GM19193 (cell line): ENCODE measurements around the gene PLCL1.

Experiments used
- POLR2A ChIP-seq: IDR thresholded peaks from 4 replicates; pipeline ENCODE4 v1.6.1; 2011; ENCODE audit not compliant: insufficient read depth, insufficient read length; ENCODE audit errors: extremely low read depth

The PLCL1 gene

DNA sequence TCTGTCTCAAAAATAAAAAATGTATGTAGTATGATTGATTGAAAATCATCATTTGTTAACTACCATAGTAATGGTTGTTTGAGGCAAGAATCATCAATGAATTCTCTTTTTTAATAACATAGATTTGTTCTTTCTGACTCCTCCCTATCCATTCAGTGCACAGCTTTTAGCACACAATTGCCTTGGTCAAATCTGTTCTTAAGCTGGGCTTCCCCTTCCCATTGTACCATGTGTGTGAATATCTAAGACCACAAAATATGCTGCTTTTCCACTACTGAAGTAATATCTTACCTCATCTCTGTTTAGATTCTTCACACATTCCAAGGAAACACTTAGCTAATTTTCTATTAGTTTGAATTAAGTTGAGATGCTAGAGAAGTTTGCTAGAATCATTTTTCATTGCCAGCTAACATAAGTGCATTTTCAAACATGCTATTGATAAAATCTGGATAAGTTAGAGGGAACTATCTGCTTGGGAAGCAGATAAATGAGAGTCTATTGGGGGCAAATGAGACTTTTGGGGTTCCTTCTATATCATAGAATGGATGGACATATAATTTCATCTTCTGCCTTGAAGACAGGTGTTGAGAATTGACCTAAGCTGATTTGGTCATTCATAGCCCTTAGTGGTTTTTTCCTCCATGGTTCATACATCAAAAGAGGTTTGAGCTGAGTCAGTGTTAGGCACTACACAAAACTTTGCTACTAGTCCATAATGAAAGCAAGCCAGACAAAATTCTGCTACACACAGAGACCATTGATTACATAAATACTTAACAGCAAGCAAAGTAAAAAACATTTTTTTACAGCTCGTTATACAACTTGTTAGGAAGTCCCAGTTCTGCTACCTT is 231.9 kb downstream of the PLCL1 start:
- no peak for TF ChIP-seq POLR2A

- TF ChIP-seq POLR2A: no peak
These were observed 236.4 kb downstream of the PLCL1 start for GRCh38 chr2:198040835-198041234.

DNA sequence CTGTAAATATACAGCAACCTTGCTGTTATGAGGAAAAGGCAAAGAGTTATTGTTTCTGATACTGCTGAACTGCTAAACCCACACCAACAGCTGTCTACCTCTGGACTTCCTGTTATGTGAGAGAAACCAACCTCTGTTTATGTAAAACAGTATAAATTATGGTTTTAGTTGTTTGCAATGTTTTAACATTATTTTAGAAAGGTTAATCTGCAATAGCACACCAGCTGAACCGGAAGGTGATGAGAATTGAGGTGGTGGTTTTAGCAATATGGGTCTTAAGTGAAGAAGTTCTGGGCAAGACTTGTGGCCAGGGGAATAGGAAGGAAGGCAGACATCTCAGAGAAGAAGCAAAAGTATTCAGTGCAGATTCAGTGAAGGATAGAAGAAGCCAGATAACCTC is 237.8 kb downstream of the PLCL1 start:
- no peak for TF ChIP-seq POLR2A

- no peak for TF ChIP-seq POLR2A
These were observed 240.4 kb downstream of the PLCL1 start for GRCh38 chr2:198044777-198045176.

- no peak for TF ChIP-seq POLR2A
These were observed 240.8 kb downstream of the PLCL1 start for GRCh38 chr2:198045227-198045626.

DNA sequence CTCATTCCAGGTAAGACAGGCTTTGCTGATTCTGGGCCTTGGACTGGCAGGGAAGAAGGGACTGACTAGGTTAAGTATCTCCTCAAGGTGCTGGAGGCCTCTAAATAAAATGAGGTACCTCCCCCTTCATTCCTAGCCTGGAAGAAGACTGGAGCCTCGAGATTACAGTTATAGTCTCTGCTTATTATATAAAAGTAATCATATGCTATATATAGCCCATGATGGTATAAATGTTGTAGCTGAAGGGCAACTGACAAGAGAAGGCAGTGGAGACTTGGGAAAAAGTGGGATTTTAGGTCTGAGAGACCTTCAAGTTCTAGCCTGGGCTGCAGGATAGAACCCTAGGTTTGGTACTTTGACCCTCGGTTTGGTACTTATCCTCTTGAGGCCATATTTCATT is 248.3 kb downstream of the PLCL1 start:
- no peak for TF ChIP-seq POLR2A

DNA sequence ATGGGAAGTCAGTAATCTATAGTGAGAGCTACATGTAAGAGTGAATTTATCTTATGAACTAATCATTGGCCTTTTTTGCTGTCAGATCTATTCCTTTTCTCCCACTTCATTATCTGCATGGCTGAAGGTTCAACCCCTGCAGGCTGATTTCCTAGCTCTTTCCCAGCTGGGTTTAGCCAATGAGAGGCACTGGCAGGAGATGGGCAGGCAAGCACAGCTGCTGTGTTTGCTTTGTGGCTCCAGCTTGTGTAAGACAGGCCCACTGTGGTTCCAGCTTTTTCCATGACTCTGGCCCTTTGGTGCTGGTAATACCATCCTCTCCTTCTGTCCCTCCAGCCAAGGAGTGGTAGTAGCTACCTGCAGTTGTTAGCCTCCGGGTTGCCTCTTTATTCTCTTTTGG is 248.8 kb downstream of the PLCL1 start:
- no peak for TF ChIP-seq POLR2A

GRCh38 chr2:198053776-198054175 is 249.4 kb downstream of the PLCL1 start:
- no peak for TF ChIP-seq POLR2A

- TF ChIP-seq POLR2A: no peak
These were observed 249.9 kb downstream of the PLCL1 start for GRCh38 chr2:198054299-198054698.

DNA sequence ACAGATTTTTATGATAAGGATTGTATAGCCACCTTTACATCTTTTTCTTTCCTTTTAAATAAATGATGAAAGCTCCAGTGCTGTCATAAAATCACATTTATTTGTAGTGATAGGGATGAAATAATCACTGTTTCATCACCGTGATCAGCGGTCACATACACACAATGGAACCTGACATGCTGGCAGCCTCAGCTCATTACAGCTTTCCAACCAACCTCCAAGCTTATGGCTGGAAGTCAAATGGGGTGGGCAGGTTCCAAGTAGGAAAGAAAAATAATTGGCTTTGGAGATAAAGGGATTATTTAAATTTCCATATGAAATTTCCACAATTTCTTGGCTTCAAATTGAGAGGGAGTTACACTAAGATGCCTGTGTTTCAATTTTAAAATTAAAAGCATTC is 251.3 kb downstream of the PLCL1 start:
- no peak for TF ChIP-seq POLR2A

- no peak for TF ChIP-seq POLR2A
These were observed 252.4 kb downstream of the PLCL1 start for GRCh38 chr2:198056836-198057235.

DNA sequence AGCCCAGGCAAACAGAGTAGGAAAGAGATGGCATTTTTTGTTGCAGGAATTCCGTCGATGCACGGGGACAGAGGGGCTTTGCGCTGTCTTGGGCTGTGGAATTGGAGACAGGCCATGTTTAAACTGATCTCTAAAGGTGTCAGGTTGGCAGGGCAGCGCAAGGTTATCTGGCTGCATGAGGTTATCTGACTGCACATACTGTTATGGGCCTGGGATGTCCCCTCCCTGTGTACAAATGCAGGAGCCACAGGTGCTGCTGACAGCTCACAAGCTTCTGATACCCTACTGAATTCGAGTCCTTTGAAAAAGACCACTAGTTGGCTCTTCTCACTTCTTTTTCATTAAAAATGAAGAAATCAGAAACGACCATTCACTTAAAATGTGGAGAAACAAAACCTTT is 255.4 kb downstream of the PLCL1 start:
- TF ChIP-seq POLR2A: no peak

- TF ChIP-seq POLR2A: no peak
These were observed 255.9 kb downstream of the PLCL1 start for GRCh38 chr2:198060277-198060676.

DNA sequence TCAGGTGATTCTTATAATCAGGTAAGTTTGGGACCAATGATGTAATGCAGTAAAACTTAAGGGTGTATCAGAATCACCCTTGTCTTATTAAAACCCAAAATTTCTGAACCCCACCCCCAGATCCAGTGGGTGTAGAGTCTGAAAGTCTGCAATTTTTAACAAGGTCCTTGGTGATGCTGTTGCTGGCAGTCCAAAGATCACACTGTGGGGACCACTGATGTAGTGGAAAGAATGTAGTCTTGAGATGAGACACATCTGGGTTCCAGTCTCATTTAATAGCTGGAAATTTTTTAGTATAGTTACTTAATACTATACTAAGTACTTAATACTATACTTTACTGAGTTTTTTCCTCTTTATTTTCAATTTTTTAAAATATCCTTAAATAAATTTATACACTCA is 258.4 kb downstream of the PLCL1 start:
- no peak for TF ChIP-seq POLR2A

GRCh38 chr2:198063242-198063641 is 258.8 kb downstream of the PLCL1 start:
- no peak for TF ChIP-seq POLR2A

DNA sequence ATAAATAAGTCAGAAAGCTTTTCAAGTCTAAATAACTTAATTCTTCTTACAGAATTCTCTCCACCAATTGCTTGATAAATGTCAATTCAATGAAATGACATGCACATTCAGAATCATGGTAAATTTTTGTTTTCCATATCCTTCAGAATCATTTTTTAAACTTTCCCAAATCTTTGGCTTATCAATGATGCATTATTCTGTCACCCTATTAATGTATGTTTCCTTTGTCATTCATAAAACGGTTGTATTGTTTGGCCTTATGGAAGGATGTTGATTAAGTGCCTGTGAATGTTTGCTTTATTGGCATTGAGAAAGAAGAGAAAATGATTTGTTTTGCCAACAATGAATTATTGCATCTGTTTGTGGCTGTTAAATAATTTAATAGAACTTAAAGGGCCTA is 260.9 kb downstream of the PLCL1 start:
- TF ChIP-seq POLR2A: no peak

DNA sequence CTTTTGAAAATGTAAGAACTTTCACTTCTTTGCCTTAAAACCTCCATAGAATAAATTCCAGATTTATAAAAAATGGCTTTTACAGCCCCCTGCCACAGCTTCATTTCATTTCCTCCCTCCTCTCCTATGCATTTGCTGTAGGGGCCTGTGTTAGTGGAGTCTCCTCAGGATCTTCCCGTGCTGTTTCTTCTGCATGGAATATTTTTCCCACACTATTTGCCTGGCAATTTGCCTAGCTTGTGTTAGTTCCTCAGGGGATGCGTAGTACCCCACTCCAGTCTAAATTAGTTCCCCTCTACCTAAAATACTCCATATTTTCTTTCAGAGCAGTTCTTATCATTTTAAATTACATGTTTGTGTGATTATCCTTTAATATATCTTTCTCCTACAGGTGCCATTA is 262.2 kb downstream of the PLCL1 start:
- no peak for TF ChIP-seq POLR2A

- TF ChIP-seq POLR2A: no peak
These were observed 268.3 kb downstream of the PLCL1 start for GRCh38 chr2:198072655-198073054.

DNA sequence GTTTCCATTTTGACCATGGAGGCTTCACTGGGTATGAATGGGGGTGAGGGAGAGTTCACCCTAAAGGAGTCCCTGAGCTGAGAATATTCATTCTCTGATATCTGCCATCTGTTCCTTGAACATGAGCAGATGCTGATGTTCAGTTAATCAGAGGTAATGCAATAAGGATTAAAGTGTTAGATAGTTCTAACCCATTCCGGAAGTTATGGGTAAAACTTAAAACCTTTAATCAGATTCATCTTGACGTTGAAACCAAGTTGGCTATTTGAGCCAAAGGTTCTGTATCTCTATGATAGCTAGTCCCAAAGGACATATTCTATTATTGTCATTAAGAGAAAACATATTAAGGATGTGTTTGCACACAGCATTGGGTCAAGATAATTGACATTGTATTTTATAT is 268.9 kb downstream of the PLCL1 start:
- no peak for TF ChIP-seq POLR2A
